ENCODE data around the gene ARF4.

- TF ChIP-seq CTCF (IDR thresholded peaks at IDR 0.05) (no peak), ARID4B (CRISPR knock-in tag; IDR thresholded peaks at IDR 0.05; ENCODE audit: borderline replicate concordance) (no peak), SMAD4 (CRISPR knock-in tag; IDR thresholded peaks at IDR 0.05) (no peak), ETV6 (CRISPR knock-in tag; IDR thresholded peaks at IDR 0.05) (no peak), ZNF121 (CRISPR knock-in tag; IDR thresholded peaks at IDR 0.05) (no peak), HMGXB4 (CRISPR knock-in tag; IDR thresholded peaks at IDR 0.05) (no peak), KAT7 (CRISPR knock-in tag; IDR thresholded peaks at IDR 0.05; ENCODE audit: borderline replicate concordance) (no peak), RELA (CRISPR knock-in tag; IDR thresholded peaks at IDR 0.05; ENCODE audit: borderline replicate concordance) (no peak)
These were observed 8.5 kb upstream of the ARF4 start for GRCh38 chr3:57605683-57606082.

Measured in WTC11 (cell line).